HL-60 (cell line): ENCODE data around the gene COMP.
A peak's percentile ranks its signal among the peaks of the same experiment; 100 is the strongest.
"Not testable (repeated sequence)": the region's sequence is repeated elsewhere in the genome, so short reads cannot be mapped to it uniquely, and the experiment has no call there.

Experiments used
- DNase-seq, 2 experiments: peaks; one replicate each; pipeline ENCODE4 v3.0.0-alpha.2; 2010 to 2020; ENCODE audit warnings: low read depth in 1 of 2, low spot score in 1 of 2
- H3K27ac ChIP-seq: fragments of 250-450 bp; sonication (Bioruptor Pico); replicated peaks from 2 replicates; pipeline ENCODE4 v1.5.1; 2020; ENCODE audit warnings: mild to moderate bottlenecking, moderate library complexity
- H3K27me3 ChIP-seq: fragments of 250-450 bp; sonication (Bioruptor Pico); 2 replicates; pipeline ENCODE4 v1.5.1; 2021; ENCODE audit warnings: mild to moderate bottlenecking, moderate library complexity; ENCODE audit not compliant: insufficient read depth, poor library complexity, severe bottlenecking
- H3K4me3 ChIP-seq: replicated peaks from 2 replicates; pipeline ENCODE4 v1.5.1; 2011; ENCODE audit warnings: mild to moderate bottlenecking, control low read depth, low read length; ENCODE audit not compliant: insufficient read depth
- CTCF ChIP-seq: IDR thresholded peaks from one replicate; pipeline ENCODE4 v1.5.1; 2011; ENCODE audit warnings: low read length, control low read depth, inconsistent platforms; ENCODE audit not compliant: insufficient read depth
- GABPA ChIP-seq: IDR thresholded peaks from 2 replicates; pipeline ENCODE4 v1.6.1; 2012; ENCODE audit warnings: low read depth
- POLR2AphosphoS5 ChIP-seq: IDR thresholded peaks from 2 replicates; pipeline ENCODE4 v1.6.1; 2012; ENCODE audit warnings: low read depth
- REST ChIP-seq: IDR thresholded peaks from 2 replicates; pipeline ENCODE4 v1.6.1; 2012; ENCODE audit warnings: low read depth; ENCODE audit not compliant: insufficient replicate concordance
- SPI1 ChIP-seq: IDR thresholded peaks from 2 replicates; pipeline ENCODE4 v1.6.1; 2012; ENCODE audit warnings: low read depth, mild to moderate bottlenecking, borderline replicate concordance

COMP gene

GRCh38 chr19:18814063-18814462 lies 23.0 kb upstream of the COMP start:
- DNase-seq = no peak
- no peak overlapping the region for H3K27ac ChIP-seq
- peaks cover 3% of the 10 kb centered on the region for H3K27me3 ChIP-seq
- TF ChIP-seq POLR2AphosphoS5 (no peak), CTCF (no peak), REST (no peak), SPI1 (no peak), GABPA (no peak)
- no peak overlapping the region for H3K4me3 ChIP-seq

DNA sequence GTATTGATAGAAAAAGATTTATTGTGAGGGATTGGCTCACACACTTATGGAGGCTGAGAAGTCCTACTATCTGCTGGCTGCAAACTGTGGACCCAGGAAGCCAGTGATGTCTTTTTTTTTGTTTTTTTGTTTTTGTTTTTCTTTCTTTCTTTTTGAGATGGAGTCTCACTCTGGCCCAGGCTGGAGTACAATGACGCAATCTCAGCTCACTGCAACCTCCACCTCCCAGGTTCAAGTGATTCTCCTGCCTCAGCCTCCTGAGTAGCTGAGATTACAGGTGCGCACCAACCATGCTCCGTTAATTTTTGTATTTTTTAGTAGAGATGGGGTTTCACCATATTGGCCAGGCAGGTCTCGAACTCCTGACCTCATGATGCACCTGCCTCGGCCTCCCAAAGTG lies 20.5 kb upstream of the COMP start:
- not testable (repeated sequence) for H3K27me3 ChIP-seq, H3K27ac ChIP-seq, H3K4me3 ChIP-seq, DNase-seq

DNA sequence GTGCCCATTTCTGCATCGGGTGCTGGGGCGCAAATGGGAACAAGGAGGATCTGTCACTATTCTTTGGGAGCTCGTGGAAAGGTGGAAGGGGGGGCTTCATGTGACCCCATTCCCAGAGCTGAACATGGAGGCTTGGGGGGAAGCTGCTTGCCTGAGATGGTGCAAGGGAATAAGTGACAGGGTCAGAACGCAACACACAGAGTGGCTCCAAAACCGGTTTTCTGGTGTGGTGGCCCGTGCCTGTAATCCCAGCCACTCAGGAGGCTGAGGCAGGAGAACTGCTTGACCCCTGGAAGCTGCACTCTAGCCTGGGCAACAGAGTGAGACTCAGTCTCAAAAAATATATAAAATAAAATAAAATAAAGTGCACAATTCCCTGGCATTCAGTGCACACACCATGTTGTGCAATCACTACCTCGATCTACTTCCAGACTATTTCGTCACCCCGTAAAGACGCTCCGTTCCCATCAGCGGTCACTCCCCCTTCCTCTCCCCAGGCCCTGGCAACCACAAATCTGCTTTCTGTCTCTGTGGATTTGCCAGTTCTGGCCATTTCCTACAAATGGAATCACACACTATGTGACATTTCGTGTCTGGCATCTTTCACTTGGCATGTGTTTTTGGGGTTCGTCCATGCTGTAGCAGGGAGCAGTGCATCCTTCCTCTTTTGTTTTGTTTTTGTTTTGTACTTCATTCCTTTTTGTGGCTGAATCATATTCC lies 18.2 kb upstream of the COMP start:
- TF ChIP-seq GABPA (no peak), SPI1 (no peak), CTCF (no peak), POLR2AphosphoS5 (no peak), REST (no peak)
- Histone ChIP-seq H3K27ac (no peak overlapping the region), H3K27me3 (peaks cover 6% of the 10 kb centered on the region), H3K4me3 (no peak overlapping the region)
- DNase-seq = peak in 1 of 2 experiments; percentile 48

DNA sequence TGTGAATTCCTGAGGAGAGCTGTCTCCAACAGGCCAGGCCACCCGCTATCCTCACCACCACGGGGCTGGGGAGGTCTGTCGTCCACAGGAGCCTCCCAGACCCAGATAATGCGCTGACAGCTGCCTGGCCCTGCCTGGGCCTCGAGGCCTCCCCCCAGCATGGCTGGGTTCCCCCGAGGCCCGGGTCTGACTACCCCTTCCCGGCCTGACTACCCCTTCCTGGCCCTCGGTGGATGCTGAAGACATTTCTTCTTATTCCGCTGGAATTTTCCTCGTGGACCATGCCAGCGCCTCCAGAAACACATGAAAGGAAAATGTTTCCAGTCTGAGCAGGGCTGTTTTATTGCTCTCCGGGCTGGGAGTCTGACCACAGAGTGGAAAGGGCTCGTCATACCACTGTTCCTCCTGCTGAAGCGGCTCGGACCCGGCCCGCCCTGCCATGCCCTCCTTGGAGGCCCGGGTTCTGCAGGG lies 16.8 kb upstream of the COMP start:
- no peak for DNase-seq
- TF ChIP-seq CTCF (no peak), GABPA (no peak), REST (no peak), SPI1 (no peak), POLR2AphosphoS5 (no peak)
- peaks cover 5% of the 10 kb centered on the region for H3K27me3 ChIP-seq

More for the DNA sequence above, 16.8 kb upstream of the COMP start:
- Histone ChIP-seq H3K27ac (no peak overlapping the region), H3K4me3 (no peak overlapping the region)
